Measurements from ENCODE around the gene PCDH20. TPM values are rescaled to one million over a fixed set of nuclear protein-coding genes. Genes with fewer than 3 reads are reported as not detected.

PCDH20 gene, protein sequence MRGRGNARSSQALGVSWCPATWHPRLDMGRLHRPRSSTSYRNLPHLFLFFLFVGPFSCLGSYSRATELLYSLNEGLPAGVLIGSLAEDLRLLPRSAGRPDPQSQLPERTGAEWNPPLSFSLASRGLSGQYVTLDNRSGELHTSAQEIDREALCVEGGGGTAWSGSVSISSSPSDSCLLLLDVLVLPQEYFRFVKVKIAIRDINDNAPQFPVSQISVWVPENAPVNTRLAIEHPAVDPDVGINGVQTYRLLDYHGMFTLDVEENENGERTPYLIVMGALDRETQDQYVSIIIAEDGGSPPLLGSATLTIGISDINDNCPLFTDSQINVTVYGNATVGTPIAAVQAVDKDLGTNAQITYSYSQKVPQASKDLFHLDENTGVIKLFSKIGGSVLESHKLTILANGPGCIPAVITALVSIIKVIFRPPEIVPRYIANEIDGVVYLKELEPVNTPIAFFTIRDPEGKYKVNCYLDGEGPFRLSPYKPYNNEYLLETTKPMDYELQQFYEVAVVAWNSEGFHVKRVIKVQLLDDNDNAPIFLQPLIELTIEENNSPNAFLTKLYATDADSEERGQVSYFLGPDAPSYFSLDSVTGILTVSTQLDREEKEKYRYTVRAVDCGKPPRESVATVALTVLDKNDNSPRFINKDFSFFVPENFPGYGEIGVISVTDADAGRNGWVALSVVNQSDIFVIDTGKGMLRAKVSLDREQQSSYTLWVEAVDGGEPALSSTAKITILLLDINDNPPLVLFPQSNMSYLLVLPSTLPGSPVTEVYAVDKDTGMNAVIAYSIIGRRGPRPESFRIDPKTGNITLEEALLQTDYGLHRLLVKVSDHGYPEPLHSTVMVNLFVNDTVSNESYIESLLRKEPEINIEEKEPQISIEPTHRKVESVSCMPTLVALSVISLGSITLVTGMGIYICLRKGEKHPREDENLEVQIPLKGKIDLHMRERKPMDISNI
- total RNA-seq (under 1 TPM in 1 of 2 donors, not detected in 1; 0.21 TPM), total RNA-seq (0 reads per million in 2 donors)

DNA sequence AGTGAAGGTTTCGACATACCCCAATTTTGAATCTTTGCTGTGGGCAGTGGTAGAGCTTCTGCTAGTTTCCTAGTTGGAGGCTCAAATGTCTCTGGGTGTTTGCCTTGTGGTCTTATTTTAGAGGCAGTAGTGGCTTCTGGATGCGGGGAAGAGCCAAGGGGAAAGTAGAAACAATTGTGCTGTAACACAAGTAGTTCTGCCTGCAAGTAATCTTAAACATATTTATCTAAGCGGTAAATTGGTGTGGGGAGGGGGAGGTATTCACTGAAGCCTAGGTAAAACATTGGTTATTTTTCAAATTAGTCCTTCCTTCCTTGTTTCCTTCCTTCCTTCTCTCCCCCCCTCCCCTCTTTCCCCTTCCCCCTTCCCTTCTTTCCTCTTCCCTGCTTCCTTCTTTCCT is at the start of gene PCDH20:
TSS of gene PCDH20 (minus strand) at position 101 of the 400 bp plus-strand sequence. CDS start 691 bp downstream, outside the sequence.
- no peak for DNase-seq
- Mint-ChIP-seq H3K27me3 (peaks cover 22% of the 10 kb centered on the region), H3K4me1 (no peaks in the 10 kb centered on the region), H3K4me3 (no peak within 1 kb of the TSS), H3K27ac (no peak within 1 kb of the TSS), H3K36me3 (ENCODE audit: low read depth) (no peaks in the 10 kb centered on the region)
- H3K9me3 ChIP-seq (ENCODE audit: control insufficient read depth, low read length, poor library complexity, severe bottlenecking): no peaks in the 10 kb centered on the region
- no peak for ATAC-seq

DNA sequence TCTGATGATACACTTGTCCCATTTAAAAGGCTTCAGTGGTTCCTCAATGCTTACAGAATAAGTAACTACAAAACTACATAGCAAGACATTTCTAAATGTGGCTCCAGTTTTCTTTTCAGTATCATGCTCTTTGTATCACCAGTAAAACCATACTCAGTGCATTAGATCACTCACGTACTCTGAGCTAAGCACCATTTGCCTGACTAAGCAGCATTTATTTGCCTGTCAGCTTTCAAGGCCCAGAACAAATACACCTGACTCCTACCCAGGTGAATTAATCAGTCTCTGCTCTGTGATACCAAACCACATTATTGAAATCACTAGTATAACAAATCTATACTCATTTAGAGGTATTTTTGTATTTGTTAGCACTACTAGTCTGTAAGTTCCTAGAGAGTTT is 47.4 kb upstream of the PCDH20 start:
- no peaks in the 10 kb centered on the region for H3K4me1 Mint-ChIP-seq
- H3K4me3 Mint-ChIP-seq: no peak overlapping the region
- no peak overlapping the region for H3K27ac Mint-ChIP-seq

DNA sequence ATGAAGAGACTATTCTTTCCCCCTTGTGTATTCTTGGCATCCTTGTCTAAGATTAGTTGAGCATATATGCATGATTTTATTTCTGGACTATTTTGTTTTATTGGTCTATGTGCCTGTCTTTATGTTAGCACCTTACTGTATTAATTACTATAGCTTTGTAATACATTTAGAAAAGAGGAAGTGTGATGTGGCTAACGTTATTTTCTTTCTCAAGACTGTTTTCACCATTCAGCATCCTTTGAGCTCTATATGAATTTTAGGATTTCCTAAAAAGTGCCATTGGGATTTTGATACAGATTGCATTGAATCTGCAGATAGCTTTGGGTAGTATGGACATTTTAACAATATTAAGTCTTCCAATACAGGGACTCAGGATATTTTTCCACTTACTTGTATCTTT is 37.5 kb upstream of the PCDH20 start:
- H3K9me3 ChIP-seq (ENCODE audit: control insufficient read depth, low read length, poor library complexity, severe bottlenecking): no peaks in the 10 kb centered on the region
- H3K4me3 Mint-ChIP-seq: no peak overlapping the region
- no peaks in the 10 kb centered on the region for H3K27me3 Mint-ChIP-seq
- H3K27ac Mint-ChIP-seq: no peak overlapping the region
- ATAC-seq (no peak), DNase-seq (no peak)
- H3K36me3 Mint-ChIP-seq (ENCODE audit: low read depth): no peaks in the 10 kb centered on the region
- H3K4me1 Mint-ChIP-seq: no peaks in the 10 kb centered on the region

More for the DNA sequence above, 47.4 kb upstream of the PCDH20 start:
- DNase-seq: no peak
- H3K9me3 ChIP-seq (ENCODE audit: control insufficient read depth, low read length, poor library complexity, severe bottlenecking): no peaks in the 10 kb centered on the region
- ATAC-seq: no peak
- no peaks in the 10 kb centered on the region for H3K27me3 Mint-ChIP-seq
- no peaks in the 10 kb centered on the region for H3K36me3 Mint-ChIP-seq (ENCODE audit: low read depth)

DNA sequence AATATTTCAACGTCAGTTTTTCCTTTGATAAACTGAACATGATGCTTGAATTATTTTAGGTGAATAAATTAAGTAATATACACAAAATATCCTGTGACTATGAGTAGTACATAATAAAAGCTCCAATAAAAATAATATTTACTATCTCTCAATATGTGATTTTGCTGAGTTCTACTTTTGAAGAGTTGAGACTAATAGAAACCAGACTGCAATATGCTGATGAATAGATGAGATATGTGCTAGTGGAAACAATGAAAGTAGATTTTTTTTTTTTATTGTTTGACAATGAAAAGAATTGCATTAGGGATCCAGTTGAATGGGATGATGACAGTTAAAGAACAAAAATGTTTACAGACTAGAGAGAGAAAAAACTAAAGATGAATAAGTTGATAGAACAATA is 16.4 kb upstream of the PCDH20 start:
- no peaks in the 10 kb centered on the region for H3K4me1 Mint-ChIP-seq
- no peaks in the 10 kb centered on the region for H3K9me3 ChIP-seq (ENCODE audit: control insufficient read depth, low read length, poor library complexity, severe bottlenecking)
- ATAC-seq (no peak), DNase-seq (no peak)
- H3K27ac Mint-ChIP-seq: no peak overlapping the region
- H3K27me3 Mint-ChIP-seq: no peaks in the 10 kb centered on the region
- H3K4me3 Mint-ChIP-seq: no peak overlapping the region
- H3K36me3 Mint-ChIP-seq (ENCODE audit: low read depth): no peaks in the 10 kb centered on the region

DNA sequence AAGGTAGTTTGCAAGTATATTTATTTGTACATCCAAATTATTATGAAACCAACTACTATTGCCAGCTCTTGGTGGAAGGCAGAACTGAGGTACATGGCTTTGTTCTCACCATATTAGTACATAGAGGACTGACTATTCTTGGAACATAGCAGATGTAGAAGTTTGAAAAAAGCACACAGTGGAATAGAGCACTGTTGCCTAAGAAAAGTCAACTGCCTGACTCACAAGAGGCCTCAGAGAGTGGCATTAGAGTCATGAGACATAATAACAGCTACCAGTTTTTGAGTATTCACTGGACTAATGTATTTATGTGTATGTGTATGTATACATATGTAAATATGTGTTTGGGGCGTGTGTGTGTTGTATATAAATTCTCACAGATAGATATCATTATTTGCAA is 8.3 kb upstream of the PCDH20 start:
- H3K27me3 Mint-ChIP-seq: no peaks in the 10 kb centered on the region
- H3K27ac Mint-ChIP-seq: no peak overlapping the region
- DNase-seq (no peak), ATAC-seq (no peak)
- no peaks in the 10 kb centered on the region for H3K4me1 Mint-ChIP-seq
- no peaks in the 10 kb centered on the region for H3K36me3 Mint-ChIP-seq (ENCODE audit: low read depth)
- no peak overlapping the region for H3K4me3 Mint-ChIP-seq
- no peaks in the 10 kb centered on the region for H3K9me3 ChIP-seq (ENCODE audit: control insufficient read depth, low read length, poor library complexity, severe bottlenecking)

DNA sequence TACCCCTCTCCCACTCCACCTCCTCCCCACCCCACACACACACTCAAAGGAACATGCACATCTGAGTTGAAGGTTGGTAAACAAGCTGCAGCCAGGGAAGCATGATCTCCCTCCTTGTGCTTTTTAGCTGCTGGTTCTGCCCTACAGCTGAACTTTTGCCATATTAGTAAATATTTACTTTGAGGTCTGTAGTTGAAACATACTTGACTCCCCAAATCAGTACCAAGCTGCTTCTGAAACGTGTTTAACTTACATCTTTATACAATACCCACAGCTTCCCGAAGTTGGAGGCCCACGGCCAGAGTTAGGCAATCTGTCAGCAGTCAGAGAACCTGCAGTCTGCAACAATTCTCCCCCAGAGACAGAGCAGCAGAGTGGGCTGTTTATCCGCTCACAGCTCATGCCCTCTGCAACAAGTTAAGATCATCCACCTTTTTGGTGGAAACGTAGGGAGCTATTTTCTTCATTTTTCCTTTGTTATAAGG is 1.5 kb upstream of the PCDH20 start:
- H3K4me1 Mint-ChIP-seq: no peaks in the 10 kb centered on the region
- H3K27me3 Mint-ChIP-seq: peaks cover 22% of the 10 kb centered on the region
- ATAC-seq (no peak), DNase-seq (no peak)
- no peak overlapping the region for H3K4me3 Mint-ChIP-seq
- no peak overlapping the region for H3K27ac Mint-ChIP-seq
- H3K36me3 Mint-ChIP-seq (ENCODE audit: low read depth): no peaks in the 10 kb centered on the region
- no peaks in the 10 kb centered on the region for H3K9me3 ChIP-seq (ENCODE audit: control insufficient read depth, low read length, poor library complexity, severe bottlenecking)

DNA sequence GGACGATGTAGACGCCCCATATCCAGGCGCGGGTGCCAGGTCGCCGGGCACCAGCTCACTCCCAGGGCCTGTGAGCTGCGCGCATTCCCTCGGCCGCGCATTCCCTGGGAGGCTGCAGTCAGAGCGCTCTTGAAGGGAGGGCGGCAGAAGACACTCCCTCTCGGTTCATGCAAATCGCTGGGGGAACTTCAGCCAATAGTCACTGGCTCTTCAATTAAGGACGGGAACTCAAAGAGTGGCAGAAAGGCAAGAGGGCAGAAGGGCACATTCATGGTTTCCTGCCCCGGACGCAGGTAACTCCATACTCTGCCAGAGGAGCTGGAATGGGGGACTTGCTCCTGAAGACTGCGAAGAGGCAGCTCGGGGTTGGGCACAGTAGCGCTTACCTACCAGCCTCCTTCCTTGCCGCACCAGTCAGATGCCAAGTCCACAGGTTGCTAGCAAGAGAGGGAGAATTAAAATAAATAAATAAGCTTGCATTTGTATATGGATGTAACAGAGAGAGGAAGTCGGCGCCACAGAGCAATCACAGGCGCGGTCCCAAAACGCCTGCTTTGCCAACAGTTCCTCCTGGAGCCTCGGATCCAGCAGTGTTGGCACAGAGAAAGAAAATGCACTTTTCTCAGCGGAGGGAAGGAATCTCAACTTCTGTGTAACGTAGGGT is 459 bp downstream of the PCDH20 start:
- peaks cover 22% of the 10 kb centered on the region for H3K27me3 Mint-ChIP-seq
- no peak for ATAC-seq
- no peak for DNase-seq
- no peaks in the 10 kb centered on the region for H3K4me1 Mint-ChIP-seq
- no peaks in the 10 kb centered on the region for H3K9me3 ChIP-seq (ENCODE audit: control insufficient read depth, low read length, poor library complexity, severe bottlenecking)
- H3K27ac Mint-ChIP-seq: no peak overlapping the region
- H3K4me3 Mint-ChIP-seq: no peak overlapping the region
- no peaks in the 10 kb centered on the region for H3K36me3 Mint-ChIP-seq (ENCODE audit: low read depth)

DNA sequence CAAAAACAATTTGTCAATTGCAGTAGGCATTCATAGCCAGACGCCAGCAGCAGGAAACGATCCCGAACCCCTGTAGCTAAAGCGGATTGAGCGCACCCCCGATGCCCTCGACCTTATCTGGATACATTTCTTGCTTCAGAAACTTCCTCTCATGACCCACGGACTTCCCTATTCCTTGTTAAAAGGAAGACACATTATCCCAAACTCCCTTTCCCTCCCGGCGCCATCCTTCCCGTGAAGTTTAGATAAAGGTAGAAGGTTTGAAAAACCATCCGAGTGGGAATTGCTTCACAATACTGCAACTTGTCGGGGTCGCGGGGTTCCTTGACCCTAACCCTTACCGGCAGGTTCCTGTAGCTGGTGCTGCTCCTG is 977 bp downstream of the PCDH20 start:
- no peak overlapping the region for H3K27ac Mint-ChIP-seq
- DNase-seq: no peak
- no peaks in the 10 kb centered on the region for H3K36me3 Mint-ChIP-seq (ENCODE audit: low read depth)
- H3K9me3 ChIP-seq (ENCODE audit: control insufficient read depth, low read length, poor library complexity, severe bottlenecking): no peaks in the 10 kb centered on the region
- peaks cover 22% of the 10 kb centered on the region for H3K27me3 Mint-ChIP-seq
- no peak for ATAC-seq
- no peaks in the 10 kb centered on the region for H3K4me1 Mint-ChIP-seq
- no peak overlapping the region for H3K4me3 Mint-ChIP-seq

DNA sequence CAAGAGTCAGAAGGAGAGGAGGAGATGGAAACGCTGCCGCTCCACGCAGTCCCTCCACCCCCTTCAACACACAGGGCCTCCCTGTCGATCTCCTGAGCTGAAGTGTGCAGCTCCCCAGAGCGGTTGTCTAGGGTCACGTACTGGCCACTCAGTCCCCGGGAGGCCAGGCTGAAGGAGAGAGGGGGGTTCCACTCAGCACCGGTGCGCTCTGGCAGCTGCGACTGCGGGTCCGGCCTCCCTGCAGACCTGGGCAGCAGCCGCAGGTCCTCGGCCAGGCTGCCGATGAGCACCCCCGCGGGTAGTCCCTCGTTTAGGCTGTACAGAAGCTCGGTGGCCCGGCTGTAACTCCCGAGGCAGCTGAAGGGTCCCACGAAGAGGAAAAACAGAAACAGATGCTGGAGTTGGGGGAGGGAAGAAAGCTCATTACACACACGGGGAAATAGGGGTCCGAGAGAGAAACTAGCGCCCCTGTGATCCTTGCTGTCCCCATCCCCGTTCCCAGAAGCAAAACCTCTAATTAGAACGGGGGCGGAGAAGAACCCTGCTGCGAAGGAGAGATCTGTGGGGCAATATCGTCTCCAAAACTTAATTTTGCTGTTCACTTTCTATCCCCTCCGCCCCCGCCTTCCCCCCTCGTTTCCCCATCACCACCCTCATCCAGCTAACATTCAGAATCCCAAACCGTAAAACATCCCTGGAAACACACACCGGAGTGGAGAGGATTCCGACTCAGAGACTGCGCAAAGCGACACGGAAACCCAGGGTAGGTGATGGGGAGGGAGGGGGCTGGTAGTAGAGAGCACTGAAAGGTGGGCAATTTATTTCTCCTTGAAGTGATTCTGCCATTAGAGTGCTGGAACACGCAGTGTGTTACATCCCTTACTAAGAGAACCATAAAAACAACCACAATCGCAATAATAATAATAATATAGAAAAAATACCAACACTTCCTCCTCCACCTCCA is 1.8 kb downstream of the PCDH20 start:
- peaks cover 22% of the 10 kb centered on the region for H3K27me3 Mint-ChIP-seq
- H3K36me3 Mint-ChIP-seq (ENCODE audit: low read depth): no peaks in the 10 kb centered on the region
- no peak overlapping the region for H3K27ac Mint-ChIP-seq
- H3K4me3 Mint-ChIP-seq: no peak overlapping the region
- ATAC-seq (no peak), DNase-seq (no peak)
- no peaks in the 10 kb centered on the region for H3K9me3 ChIP-seq (ENCODE audit: control insufficient read depth, low read length, poor library complexity, severe bottlenecking)
- H3K4me1 Mint-ChIP-seq: no peaks in the 10 kb centered on the region

DNA sequence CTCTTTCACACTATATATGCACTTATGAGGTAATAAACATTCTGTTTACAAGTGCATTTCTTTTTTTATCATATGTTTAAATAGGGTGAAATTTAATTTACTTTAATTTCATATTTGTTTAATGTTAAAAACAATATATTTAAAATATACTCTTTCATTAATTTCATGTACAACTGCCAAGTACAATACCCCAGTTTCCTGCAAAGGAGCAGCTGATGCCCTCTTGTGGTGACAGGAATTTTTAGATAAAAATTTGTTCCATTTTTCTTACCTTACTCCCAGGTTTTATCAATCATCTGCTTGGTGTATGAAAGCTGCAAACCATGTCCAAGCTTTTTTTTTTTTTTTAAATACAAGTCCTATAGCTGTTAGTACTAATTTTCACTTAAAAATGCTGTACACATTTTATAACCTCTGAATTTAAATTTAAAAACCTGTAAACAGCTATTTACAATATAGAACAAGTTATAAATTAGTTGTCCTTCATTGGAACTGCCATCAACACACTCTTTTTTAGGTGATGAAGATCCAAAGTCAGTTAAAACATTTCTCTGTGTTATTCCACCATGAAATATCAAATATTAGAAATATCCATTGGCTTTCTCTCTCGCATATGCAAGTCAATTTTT is 4.9 kb downstream of the PCDH20 start:
- no peaks in the 10 kb centered on the region for H3K9me3 ChIP-seq (ENCODE audit: control insufficient read depth, low read length, poor library complexity, severe bottlenecking)
- no peak overlapping the region for H3K27ac Mint-ChIP-seq
- DNase-seq: no peak
- no peaks in the 10 kb centered on the region for H3K4me1 Mint-ChIP-seq
- H3K36me3 Mint-ChIP-seq (ENCODE audit: low read depth): no peaks in the 10 kb centered on the region
- ATAC-seq: no peak
- H3K4me3 Mint-ChIP-seq: no peak overlapping the region
- peaks cover 22% of the 10 kb centered on the region for H3K27me3 Mint-ChIP-seq

DNA sequence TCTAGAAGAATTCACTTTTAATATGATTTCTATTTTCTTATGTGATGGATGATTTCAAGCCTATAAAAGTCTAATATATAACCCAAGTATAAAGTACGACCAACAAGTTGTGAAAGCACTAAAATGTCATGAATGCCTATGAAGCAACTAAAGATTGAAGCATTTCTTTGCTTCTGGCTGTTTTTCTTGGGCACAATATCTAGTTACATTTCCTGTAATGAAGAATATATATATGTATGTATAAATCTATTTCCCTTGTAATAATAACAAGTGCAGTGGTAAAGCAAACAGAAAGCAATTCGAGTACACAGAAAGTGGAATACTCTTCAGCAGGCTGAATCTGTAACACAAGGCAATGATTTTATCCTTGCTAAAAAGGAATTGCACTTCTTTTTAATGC is 5.4 kb downstream of the PCDH20 start:
- Mint-ChIP-seq H3K36me3 (ENCODE audit: low read depth) (no peaks in the 10 kb centered on the region), H3K4me3 (no peak overlapping the region), H3K27me3 (peaks cover 19% of the 10 kb centered on the region), H3K27ac (no peak overlapping the region), H3K4me1 (no peaks in the 10 kb centered on the region)
- DNase-seq (no peak), ATAC-seq (no peak)
- no peaks in the 10 kb centered on the region for H3K9me3 ChIP-seq (ENCODE audit: control insufficient read depth, low read length, poor library complexity, severe bottlenecking)

DNA sequence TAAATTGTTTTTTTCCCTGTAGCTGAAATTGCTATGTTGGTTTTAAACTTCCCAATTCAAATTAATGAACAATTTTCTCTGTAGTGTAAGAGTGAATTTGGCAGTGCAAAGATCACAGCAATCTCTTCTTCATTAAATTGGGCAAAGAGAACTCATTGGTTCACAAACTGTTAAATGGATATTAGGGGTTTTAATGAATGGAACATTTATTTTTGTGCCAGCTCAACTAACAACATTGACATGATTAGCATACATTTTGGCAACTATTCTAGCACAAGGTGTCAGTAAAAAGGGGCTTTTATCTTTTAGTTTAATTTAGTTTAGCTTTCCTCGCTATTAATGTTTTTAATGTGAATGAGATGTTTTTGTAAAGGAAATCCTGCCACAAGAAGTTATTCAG is 7.1 kb downstream of the PCDH20 start:
- Mint-ChIP-seq H3K27ac (no peak overlapping the region), H3K4me1 (no peaks in the 10 kb centered on the region), H3K36me3 (ENCODE audit: low read depth) (no peaks in the 10 kb centered on the region), H3K4me3 (no peak overlapping the region), H3K27me3 (peaks cover 8% of the 10 kb centered on the region)
- no peaks in the 10 kb centered on the region for H3K9me3 ChIP-seq (ENCODE audit: control insufficient read depth, low read length, poor library complexity, severe bottlenecking)
- DNase-seq (no peak), ATAC-seq (no peak)
